HG02943 (cell line): ENCODE results near the gene HPCAL4.

Source experiments
- ATAC-seq: cut with Tn5 transposase; IDR thresholded peaks from one replicate; pipeline ENCODE4 v1.9.1; 2021; ENCODE audit warnings: mild to moderate bottlenecking, low read depth, moderate library complexity; ENCODE audit not compliant: unreplicated experiment

The HPCAL4 gene

DNA sequence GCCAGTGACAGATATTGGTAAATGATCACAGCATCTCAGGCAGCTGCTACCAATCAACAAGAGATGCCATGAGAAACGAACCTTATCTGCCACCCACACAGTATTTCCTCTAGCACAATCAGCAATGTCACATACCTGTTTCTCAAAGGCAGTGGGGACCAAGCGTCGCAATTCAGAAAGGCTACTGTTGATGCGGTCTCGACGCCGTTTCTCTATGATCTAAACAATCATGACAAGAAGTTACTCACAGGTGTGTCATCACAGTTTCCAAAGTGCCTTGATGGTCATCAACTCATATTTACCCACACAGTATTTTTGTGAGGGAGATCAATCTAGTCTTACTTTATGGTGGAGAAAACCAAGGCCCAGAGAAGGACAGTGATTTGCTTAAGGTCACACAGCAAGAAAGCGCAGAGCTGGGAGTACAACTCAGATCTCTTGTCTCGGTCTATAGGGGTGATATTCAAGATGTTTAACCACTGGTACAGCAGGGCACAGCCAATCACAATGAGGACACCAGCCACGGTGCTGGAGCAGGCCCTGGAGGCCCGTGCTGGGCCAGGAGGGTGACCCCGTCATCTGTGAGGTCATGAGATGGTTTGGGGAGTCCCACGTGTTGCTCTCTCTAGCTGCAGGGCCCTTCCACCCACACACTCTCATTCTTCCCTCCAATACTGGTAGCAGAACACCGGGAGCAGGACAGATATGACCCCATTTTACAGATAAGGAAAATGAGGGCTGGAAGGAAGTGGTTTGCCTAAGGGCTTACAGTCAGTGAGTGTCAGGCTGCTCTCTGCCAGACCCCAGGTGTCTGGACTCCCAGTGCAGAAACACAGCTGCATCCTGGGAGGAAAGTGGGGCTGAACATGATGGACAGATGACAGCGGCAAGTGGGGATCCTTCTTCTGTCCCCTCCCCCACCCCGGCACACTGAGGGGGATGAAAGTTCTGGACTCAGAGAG is 59.6 kb downstream of the HPCAL4 start:
- no peak for ATAC-seq

DNA sequence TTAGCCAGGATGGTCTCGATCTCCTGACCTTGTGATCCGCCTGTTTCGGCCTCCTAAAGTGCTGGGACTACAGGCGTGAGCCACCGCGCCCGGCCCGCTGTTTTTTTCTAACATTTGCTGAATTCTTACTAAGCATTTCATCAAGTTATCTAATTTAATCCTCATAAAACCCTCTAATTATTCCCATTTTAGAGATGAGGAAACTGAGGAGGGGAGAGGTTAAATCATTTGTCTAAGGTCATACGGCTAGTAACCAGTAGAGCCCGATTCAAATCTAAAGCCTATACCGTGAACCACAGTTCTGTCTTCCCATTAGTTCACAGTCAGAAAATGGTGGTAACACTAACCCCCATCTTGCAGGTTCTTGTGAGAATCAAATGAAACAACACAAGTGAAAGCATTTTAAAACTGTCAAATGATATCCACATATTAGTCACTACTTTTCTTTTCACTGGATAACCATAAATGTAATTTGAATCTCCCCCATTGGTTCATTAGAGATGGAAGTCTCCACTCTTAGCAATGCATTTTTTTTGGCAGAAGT is 62.4 kb downstream of the HPCAL4 start:
- no peak for ATAC-seq
